Breast epithelium (tissue), 3 donors: Measurements from ENCODE around the gene SYT1.

Source experiments
- CTCF ChIP-seq, 3 donors: fragments of 450-650 bp; IDR thresholded peaks; one replicate each; pipeline ENCODE4 v1.5.1; 2016 to 2017; ENCODE audit warnings: antibody characterized with exemption in 3 of 3, mild to moderate bottlenecking in 3 of 3, moderate library complexity in 3 of 3
- POLR2A ChIP-seq: fragments of 450-650 bp; IDR thresholded peaks from one replicate; pipeline ENCODE4 v1.6.1; 2016; ENCODE audit warnings: antibody characterized with exemption, mild to moderate bottlenecking, moderate library complexity
- POLR2AphosphoS5 ChIP-seq, 3 donors: sonication (generic); formaldehyde crosslinking; IDR thresholded peaks; one replicate each; pipeline ENCODE4 v1.6.1; 2017; ENCODE audit warnings: antibody characterized with exemption in 3 of 3

GRCh38 chr12:79275631-79276030 lies 411.1 kb downstream of the SYT1 start:
- TF ChIP-seq POLR2A (no peak), CTCF (IDR thresholded peaks at IDR 0.05) (no peak), POLR2AphosphoS5 (IDR thresholded peaks at IDR 0.05) (no peak)
